AG09319 (cell line): ENCODE measurements around the gene LLGL1.

ENCODE experiments used
- DNase-seq: peaks from one replicate; pipeline ENCODE4 v3.0.0-alpha.2; 2010; ENCODE audit warnings: low read depth; ENCODE audit errors: extremely low read depth
- TF ChIP-seq, protein P1 (sequence below): IDR thresholded peaks from 2 replicates; pipeline ENCODE4 v1.5.1; 2011; ENCODE audit warnings: low read depth, mild to moderate bottlenecking, inconsistent platforms, low read length, moderate library complexity

The LLGL1 gene

GRCh38 chr17:18277076-18277475 lies 51.6 kb downstream of the LLGL1 start:
- DNase-seq, result no peak
- TF ChIP-seq, protein P1, sequence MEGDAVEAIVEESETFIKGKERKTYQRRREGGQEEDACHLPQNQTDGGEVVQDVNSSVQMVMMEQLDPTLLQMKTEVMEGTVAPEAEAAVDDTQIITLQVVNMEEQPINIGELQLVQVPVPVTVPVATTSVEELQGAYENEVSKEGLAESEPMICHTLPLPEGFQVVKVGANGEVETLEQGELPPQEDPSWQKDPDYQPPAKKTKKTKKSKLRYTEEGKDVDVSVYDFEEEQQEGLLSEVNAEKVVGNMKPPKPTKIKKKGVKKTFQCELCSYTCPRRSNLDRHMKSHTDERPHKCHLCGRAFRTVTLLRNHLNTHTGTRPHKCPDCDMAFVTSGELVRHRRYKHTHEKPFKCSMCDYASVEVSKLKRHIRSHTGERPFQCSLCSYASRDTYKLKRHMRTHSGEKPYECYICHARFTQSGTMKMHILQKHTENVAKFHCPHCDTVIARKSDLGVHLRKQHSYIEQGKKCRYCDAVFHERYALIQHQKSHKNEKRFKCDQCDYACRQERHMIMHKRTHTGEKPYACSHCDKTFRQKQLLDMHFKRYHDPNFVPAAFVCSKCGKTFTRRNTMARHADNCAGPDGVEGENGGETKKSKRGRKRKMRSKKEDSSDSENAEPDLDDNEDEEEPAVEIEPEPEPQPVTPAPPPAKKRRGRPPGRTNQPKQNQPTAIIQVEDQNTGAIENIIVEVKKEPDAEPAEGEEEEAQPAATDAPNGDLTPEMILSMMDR, result no peak

GRCh38 chr17:18278867-18279266 lies 53.4 kb downstream of the LLGL1 start:
- TF ChIP-seq, protein P1, result no peak
- no peak for DNase-seq

GRCh38 chr17:18280249-18280648 lies 54.8 kb downstream of the LLGL1 start:
- no peak for DNase-seq
- TF ChIP-seq, protein P1, result no peak

GRCh38 chr17:18280766-18281371 lies 55.4 kb downstream of the LLGL1 start:
- no peak for DNase-seq
- TF ChIP-seq, protein P1, result no peak

GRCh38 chr17:18281788-18282187 lies 56.4 kb downstream of the LLGL1 start:
- TF ChIP-seq, protein P1, result no peak
- no peak for DNase-seq

DNA sequence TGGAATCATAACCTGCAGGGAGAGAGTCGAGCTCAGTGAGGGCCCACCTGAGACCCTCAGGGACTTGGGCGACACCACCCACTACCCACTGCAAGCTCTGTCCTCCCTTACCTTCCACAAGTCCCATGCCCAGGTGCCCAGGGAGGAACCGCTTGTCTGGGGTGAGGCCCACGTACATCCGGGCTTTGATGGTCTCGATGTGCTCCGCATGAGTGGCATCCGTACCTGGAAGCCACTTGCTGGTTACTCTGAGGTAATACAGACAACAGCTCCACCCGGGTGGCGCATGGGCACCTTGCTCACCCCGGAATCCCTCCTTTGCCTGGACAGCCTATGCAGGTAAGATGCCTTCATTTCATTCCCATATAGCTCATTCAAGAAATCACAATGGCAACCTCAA lies 59.9 kb downstream of the LLGL1 start:
- TF ChIP-seq, protein P1, result no peak
- no peak for DNase-seq

DNA sequence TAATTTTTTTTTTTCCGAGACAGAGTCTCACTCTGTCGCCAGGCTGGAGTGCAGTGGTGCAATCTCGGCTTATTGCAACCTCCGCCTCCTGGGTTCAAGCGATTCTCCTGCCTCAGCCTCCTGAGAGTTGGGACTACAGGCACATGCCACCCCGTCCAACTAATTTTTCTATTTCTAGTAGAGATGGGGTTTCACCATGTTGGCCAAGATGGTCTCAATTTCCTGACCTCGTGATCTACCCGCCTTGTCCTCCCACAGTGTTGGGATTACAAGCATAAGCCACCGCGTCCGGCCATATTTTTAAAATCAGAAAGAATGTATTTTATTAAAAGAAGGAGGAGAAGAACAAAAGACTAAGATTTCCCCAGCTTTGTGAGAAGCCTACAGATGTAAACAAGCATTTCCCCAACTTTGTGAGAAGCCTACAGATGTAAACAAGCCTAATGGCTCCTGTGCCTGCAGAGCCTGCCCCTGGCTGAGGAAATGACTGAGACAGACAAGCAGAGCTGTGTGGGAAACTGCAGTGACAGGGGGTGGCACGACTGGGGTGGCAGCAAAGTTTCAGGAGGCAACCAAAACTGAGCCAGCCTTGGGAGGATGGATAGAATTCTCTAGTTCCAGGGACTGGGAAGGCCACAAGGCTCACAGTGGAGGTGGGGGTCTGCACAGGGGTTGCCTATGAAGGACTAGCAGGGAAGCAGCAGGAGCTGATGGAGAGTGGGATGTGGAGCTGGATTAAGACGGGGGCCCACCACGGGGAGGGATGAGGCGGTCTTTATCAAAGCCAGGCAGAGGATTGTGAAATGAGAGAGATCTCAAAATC lies 66.5 kb downstream of the LLGL1 start:
- TF ChIP-seq, protein P1, result no peak
- DNase-seq, result no peak
